HepG2 (cell line): ENCODE data around the gene AREL1. TPM values are rescaled to one million over a fixed set of nuclear protein-coding genes. Genes with fewer than 3 reads are reported as not detected.

Experiments
- AHR ChIP-seq: IDR thresholded peaks from 2 replicates; pipeline ENCODE4 v1.6.1; 2018; ENCODE audit warnings: missing genetic modification reagents, missing compliant biosample characterization
- ETS1 ChIP-seq: sonication (generic); formaldehyde crosslinking; IDR thresholded peaks from 2 replicates; pipeline ENCODE4 v1.4.0; 2020; ENCODE audit warnings: missing genetic modification reagents
- HMGA1 ChIP-seq: sonication (generic); formaldehyde crosslinking; conservative IDR thresholded peaks from 2 replicates; pipeline ENCODE4 v1.4.0; 2020; ENCODE audit warnings: missing genetic modification reagents
- IKZF5 ChIP-seq: IDR thresholded peaks from 2 replicates; pipeline ENCODE4 v1.6.1; 2018; ENCODE audit warnings: missing genetic modification reagents, mild to moderate bottlenecking, missing compliant biosample characterization
- KDM2A ChIP-seq: sonication (generic); formaldehyde crosslinking; IDR thresholded peaks from 2 replicates; pipeline ENCODE4 v1.4.0; 2020; ENCODE audit warnings: low read depth, missing genetic modification reagents, borderline replicate concordance
- NFKB2 ChIP-seq: sonication (generic); formaldehyde crosslinking; IDR thresholded peaks from 2 replicates; pipeline ENCODE4 v1.4.0; 2020; ENCODE audit warnings: missing genetic modification reagents, borderline replicate concordance
- NFRKB ChIP-seq: fragments of 450-650 bp; IDR thresholded peaks from 2 replicates; pipeline ENCODE4 v1.6.1; 2017
- PITX1 ChIP-seq: sonication (generic); formaldehyde crosslinking; IDR thresholded peaks from 2 replicates; pipeline ENCODE4 v1.5.1; 2020; ENCODE audit warnings: mild to moderate bottlenecking, missing genetic modification reagents
- RCOR2 ChIP-seq: IDR thresholded peaks from 2 replicates; pipeline ENCODE4 v1.6.1; 2016; ENCODE audit warnings: missing biosample characterization, missing genetic modification reagents
- RFX3 ChIP-seq: IDR thresholded peaks from 2 replicates; pipeline ENCODE4 v1.6.1; 2016; ENCODE audit warnings: missing biosample characterization, missing genetic modification reagents
- SOX6 ChIP-seq, 2 experiments: fragments of 450-650 bp in 1 of 2; sonication (generic) in 1 of 2; formaldehyde crosslinking in 1 of 2; IDR thresholded peaks; 2 replicates each; pipeline versions ENCODE4 v1.4.0 to v1.6.1; 2017 to 2020; ENCODE audit warnings: antibody characterized with exemption in 1 of 2, mild to moderate bottlenecking in 1 of 2, missing genetic modification reagents in 1 of 2
- SP5 ChIP-seq: IDR thresholded peaks from 2 replicates; pipeline ENCODE4 v1.6.1; 2016; ENCODE audit warnings: low read depth, borderline replicate concordance
- ZEB1 ChIP-seq: IDR thresholded peaks from 2 replicates; pipeline ENCODE4 v1.6.1; 2012; ENCODE audit warnings: mild to moderate bottlenecking, low read depth, inconsistent platforms; ENCODE audit not compliant: insufficient replicate concordance
- ZNF235 ChIP-seq: sonication (generic); formaldehyde crosslinking; IDR thresholded peaks from 2 replicates; pipeline ENCODE4 v1.8.1; 2023; ENCODE audit warnings: mild to moderate bottlenecking, missing genetic modification reagents, borderline replicate concordance
- ZNF280D ChIP-seq: sonication (generic); formaldehyde crosslinking; IDR thresholded peaks from 2 replicates; pipeline ENCODE4 v1.5.1; 2020; ENCODE audit warnings: mild to moderate bottlenecking, missing genetic modification reagents
- ZNF329 ChIP-seq: sonication (generic); formaldehyde crosslinking; IDR thresholded peaks from 2 replicates; pipeline ENCODE4 v1.9.0; 2021; ENCODE audit warnings: low read depth, mild to moderate bottlenecking, missing genetic modification reagents
- ZNF34 ChIP-seq: sonication (generic); formaldehyde crosslinking; IDR thresholded peaks from 2 replicates; pipeline ENCODE4 v1.4.0; 2020; ENCODE audit warnings: mild to moderate bottlenecking, missing genetic modification reagents, borderline replicate concordance
- ZNF382 ChIP-seq: sonication (generic); formaldehyde crosslinking; IDR thresholded peaks from 2 replicates; pipeline ENCODE4 v1.5.0; 2020; ENCODE audit warnings: missing genetic modification reagents, mild to moderate bottlenecking, borderline replicate concordance
- ZNF446 ChIP-seq: sonication (generic); formaldehyde crosslinking; IDR thresholded peaks from 2 replicates; pipeline ENCODE4 v1.5.0; 2020; ENCODE audit warnings: mild to moderate bottlenecking, missing genetic modification reagents
- ZNF496 ChIP-seq: sonication (generic); formaldehyde crosslinking; IDR thresholded peaks from 2 replicates; pipeline ENCODE4 v1.8.1; 2023; ENCODE audit warnings: mild to moderate bottlenecking, moderate library complexity, missing genetic modification reagents; ENCODE audit not compliant: insufficient replicate concordance
- ZNF878 ChIP-seq: sonication (generic); formaldehyde crosslinking; IDR thresholded peaks from 2 replicates; pipeline ENCODE4 v1.8.1; 2023; ENCODE audit warnings: mild to moderate bottlenecking, missing genetic modification reagents, moderate library complexity
- ZSCAN20 ChIP-seq: sonication (generic); formaldehyde crosslinking; IDR thresholded peaks from 2 replicates; pipeline ENCODE4 v1.4.0; 2020; ENCODE audit warnings: missing genetic modification reagents, mild to moderate bottlenecking, borderline replicate concordance
- polyA plus RNA-seq, 8 experiments: library from polyadenylated mRNA; depleted of rRNA in 3 of 8; stranded (reverse) in 7 of 8; unstranded in 1 of 8; fragments of >200 nt; fragmentation: Illumina TruSeq in 4 of 8; extraction: Trizol in 4 of 8; gene quantifications; 2 replicates each; pipeline versions ENCODE4 v1.2.1 to v1.2.3, GENCODE V29; 2011 to 2016; ENCODE audit warnings: low read depth in 4 of 8, missing spikeins in 1 of 8, mixed read lengths in 1 of 8; ENCODE audit not compliant: insufficient read depth in 1 of 8
- total RNA-seq, 5 experiments: library from RNA; depleted of rRNA; stranded (reverse); fragments of >200 nt; fragmentation: Illumina TruSeq; extraction: Trizol; gene quantifications; 2 replicates each; pipeline ENCODE4 v1.2.3, GENCODE V29; 2016; ENCODE audit warnings: low read depth in 1 of 5
- TF ChIP-seq, protein P1 (sequence below): IDR thresholded peaks from 2 replicates; pipeline ENCODE4 v1.6.1; 2016; ENCODE audit warnings: missing compliant biosample characterization, missing genetic modification reagents, borderline replicate concordance

The AREL1 gene
- total and polyA plus RNA-seq, 2 of the 13 experiments (the other 11 are each of a cell fraction or from before 2014, with no cell fraction given), result 21.3 to 25.4 TPM

- TF ChIP-seq ETS1 (no peak), SP5 (CRISPR knock-in tag) (no peak), RFX3 (CRISPR knock-in tag) (no peak), ZNF496 (no peak), HMGA1 (no peak), ZNF235 (CRISPR knock-in tag) (no peak), PITX1 (peak; percentile 59; the same call in 1 of the 2 replicates), RCOR2 (CRISPR knock-in tag) (no peak), NFRKB (no peak), ZNF34 (no peak), ZNF878 (CRISPR knock-in tag) (no peak), AHR (CRISPR knock-in tag) (peak; percentile 32; the same call in 1 of the 2 replicates), SOX6 (IDR thresholded peaks at IDR 0.05) (no peak), SOX6 (CRISPR knock-in tag; IDR thresholded peaks at IDR 0.05) (peak; percentile 41; the same call in 1 of the 2 replicates), ZEB1 (no peak), ZNF329 (CRISPR knock-in tag) (no peak), KDM2A (peak; percentile 55; the same call in 1 of the 2 replicates), IKZF5 (CRISPR knock-in tag) (0 out of 2 replicates have a peak, but pooled peaks have one; percentile 59), NFKB2 (no peak), ZSCAN20 (CRISPR knock-in tag) (no peak), ZNF280D (CRISPR knock-in tag) (peak; percentile 59; the same call in 1 of the 2 replicates), ZNF446 (CRISPR knock-in tag) (no peak), ZNF382 (CRISPR knock-in tag) (no peak)
- TF ChIP-seq, protein P1, sequence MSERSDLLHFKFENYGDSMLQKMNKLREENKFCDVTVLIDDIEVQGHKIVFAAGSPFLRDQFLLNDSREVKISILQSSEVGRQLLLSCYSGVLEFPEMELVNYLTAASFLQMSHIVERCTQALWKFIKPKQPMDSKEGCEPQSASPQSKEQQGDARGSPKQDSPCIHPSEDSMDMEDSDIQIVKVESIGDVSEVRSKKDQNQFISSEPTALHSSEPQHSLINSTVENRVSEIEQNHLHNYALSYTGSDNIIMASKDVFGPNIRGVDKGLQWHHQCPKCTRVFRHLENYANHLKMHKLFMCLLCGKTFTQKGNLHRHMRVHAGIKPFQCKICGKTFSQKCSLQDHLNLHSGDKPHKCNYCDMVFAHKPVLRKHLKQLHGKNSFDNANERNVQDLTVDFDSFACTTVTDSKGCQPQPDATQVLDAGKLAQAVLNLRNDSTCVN (CRISPR knock-in tag), result 0 out of 2 replicates have a peak, but pooled peaks have one; percentile 20
These were observed 94.6 kb downstream of the AREL1 start (continued) for GRCh38 chr14:74618078-74618952.
